Activated gamma-delta T cell treated with anti-CD3 and anti-CD28 coated beads, Interleukin-2, amount 50 U/mL, for 16 hours (primary cell): ENCODE data around the gene PLXNB3.
"Not testable (repeated sequence)": the region's sequence is repeated elsewhere in the genome, so short reads cannot be mapped to it uniquely, and the experiment has no call there.

ENCODE experiments used
- DNase-seq: peaks from one replicate; pipeline ENCODE4 v3.0.0-alpha.2; 2020; ENCODE audit warnings: low read depth

Gene PLXNB3

DNA sequence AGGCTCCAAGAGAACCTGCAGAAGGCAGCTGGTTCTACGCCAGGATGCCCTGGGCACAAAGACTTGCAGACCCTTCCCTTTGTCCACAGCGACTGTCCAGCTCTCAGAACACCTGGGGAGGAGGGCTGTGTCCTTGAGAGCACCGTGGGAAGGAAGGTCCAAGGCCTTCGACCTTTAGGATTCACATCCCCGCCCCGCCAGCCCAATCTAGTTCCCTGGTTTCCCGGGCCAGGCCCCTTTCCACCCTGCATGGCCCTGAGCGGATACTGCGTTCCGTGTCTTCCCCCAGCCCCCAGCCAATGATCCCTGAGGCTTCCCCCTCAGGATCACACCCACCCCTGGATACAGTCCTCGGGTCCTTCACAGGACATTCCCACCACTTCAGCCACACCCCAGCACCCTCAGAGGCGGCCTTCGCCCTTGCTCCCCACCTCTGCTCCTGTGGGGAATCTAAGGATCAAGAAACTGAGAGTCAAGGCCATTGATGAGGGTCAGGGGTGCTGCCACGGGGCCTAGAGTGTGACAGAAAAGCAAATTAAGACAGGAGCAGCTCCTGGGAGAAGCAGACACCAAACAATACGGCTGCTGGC, 30.3 kb upstream of the PLXNB3 start:
- no peak for DNase-seq

DNA sequence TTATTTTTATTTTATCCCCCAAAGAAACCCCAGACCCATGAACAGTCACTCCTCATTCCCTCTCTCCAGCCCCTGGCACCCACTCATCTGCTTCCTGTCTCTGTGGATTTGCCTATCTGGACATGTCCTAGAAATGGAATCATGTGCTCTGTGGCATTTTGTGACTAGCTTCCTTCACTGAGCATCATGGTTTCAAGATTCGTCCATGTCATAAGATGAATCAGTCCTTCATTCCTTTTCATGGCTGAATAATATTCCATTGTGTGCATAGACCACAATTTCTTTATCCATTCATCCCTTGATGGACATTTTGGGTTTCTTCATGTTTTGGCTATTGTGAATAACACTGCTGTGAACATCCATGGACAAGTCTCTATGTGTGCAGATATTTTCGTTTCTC, 29.2 kb upstream of the PLXNB3 start:
- DNase-seq = no peak

DNA sequence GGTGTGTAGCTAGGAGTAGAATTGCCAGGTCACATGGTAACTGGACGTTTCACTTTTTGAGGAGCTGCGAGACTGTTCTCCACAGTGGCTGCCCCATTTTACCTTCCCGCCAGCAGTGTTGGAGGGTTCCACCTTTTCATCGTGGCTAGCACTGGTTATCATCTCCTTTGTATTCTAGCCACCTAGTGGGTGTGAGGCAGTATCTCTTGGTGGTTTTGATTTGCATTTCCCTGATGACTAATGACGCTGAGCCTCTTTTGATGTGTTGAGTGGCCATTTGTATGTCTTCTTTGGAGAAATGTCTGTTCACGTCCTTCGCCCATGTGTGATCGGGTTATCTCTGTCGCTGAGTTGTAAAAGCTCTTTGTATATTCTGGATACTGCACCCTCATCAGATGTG, 28.8 kb upstream of the PLXNB3 start:
- DNase-seq = no peak

DNA sequence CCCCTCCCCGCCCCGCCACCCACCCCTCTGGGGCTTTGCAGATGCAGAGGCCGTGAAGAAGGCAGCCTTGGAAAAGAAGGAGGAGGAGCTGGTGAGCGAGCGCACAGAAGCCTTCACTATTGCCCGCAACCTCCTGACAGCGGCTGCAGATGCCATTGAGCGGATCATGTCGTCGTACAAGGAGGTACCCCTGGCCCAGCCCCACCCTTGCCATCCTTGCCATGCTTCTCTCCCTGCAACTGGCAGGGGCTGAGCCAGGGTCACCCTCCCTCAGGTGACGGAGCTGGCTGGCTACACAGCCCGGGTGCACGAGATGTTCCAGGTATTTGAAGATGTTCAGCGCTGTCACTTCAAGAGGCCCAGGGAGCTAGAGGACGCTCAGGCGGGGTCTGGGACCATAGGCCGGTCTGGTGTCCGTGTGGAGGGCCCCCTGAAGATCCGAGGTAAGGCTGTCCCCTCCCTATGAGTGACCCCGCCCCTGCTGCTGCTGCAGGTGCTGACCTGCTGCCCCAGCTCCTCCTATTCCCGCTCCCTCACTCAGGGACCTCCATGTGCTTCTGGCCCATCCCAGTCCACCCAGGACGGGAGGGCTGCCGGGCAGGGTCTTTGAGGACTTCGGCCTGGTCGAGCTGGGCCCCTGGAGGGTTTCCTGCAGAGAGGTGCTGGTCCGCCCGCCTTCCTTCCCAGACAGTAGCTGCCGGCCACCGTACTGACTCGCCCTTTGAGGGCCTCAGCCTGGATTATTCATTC, 27.8 kb upstream of the PLXNB3 start:
- DNase-seq = no peak

GRCh38 chrX:153736871-153737441, 27.1 kb upstream of the PLXNB3 start:
- no peak for DNase-seq

DNA sequence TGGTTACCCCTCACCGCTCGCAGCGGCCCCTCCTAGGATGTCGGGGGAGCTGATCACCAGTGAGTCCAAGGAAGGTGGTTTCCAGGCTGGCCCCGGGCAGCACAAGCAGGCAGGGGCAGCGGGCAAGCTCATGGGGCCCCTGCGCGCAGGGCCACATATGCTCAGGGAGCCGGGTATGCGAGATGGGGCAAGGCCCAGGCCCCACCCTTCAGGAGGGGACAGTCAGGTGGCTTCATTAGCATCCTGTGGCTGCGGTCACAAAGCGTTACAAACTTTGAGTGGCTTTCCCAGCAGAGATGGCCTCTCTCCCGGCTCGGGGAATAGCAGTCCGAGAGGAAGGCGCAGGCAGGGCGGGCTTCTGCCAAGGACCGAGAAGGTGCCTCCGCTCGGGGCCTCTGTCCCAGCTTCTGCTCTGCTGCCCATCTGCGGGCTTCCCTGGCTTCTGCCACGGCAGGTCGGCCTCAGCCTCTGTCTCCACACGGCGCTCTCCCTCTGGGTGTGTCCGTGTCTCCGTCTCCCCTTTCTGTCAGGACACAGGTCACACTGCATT, 25.9 kb upstream of the PLXNB3 start:
- DNase-seq = no peak

DNA sequence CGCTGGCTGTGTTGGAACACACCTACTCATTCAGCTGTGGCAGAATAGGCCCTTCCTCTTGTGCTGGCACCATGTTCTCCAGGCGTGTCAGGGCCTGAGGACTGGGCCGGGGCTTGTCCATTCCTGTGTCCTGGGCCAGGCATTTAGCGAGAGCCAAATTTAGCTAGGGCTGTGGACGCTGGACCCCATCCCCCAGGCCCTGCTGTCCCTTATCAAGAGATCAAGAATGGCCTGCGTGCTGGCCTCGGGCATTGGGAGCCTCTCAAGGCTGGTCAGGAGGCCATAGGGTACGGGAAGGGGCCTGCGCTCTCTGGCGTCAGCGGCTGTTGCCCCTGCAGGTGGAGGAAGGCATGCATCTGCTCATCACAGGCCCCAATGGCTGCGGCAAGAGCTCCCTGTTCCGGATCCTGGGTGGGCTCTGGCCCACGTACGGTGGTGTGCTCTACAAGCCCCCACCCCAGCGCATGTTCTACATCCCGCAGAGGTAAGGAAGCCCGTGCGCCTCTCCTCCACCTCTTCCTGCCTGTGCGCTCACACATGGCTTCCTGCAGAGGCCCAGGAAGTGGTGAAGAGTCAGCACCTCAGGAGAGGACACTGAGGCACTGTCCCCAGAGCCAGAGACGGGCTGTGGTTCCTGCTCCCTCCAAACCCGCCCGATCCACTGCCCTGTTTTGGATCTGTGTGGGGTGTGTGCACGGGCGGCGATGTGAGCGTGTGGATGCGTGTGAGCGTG, 24.1 kb upstream of the PLXNB3 start:
- no peak for DNase-seq

GRCh38 chrX:153740631-153741222, 23.3 kb upstream of the PLXNB3 start:
- DNase-seq = no peak

DNA sequence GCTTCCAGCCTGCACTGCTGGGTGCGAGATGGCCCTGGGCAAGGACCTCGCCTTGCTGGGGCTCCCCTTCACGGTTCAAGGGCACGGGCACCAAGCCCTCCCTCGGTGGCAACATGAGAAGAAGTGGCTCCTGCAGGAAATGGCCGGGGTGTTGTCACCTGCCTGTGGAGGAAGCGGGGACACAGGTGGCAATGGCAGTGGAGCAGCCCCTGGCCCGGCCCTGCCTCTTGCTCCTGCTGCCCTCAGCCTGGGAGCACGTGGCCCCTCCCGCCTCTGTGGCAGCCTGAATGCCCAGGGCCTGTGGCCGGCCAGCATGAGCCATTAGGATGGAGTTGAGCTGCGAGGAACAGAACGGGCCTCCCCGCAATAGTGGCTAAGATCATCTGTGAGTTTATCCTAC, 22.6 kb upstream of the PLXNB3 start:
- no peak for DNase-seq

DNA sequence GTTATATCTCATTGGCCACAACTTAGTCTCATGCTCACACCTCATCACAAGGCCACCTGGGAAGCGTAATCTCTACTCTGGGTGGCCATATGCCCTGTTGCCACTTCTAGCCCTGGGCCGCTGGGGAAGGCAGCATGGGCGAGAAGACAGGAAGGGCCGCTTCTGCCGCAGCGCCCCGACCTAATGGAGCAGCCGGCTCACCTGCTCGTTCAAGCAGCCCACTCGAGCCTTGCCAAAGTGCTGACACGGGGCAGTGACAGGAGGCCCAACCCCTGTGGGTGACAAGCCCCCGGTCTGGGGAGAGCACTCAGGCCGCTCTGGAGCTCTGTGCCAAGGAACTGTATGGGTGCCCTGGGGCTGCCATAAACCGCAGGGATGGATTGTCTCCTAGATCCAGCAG, 21.9 kb upstream of the PLXNB3 start:
- not testable (repeated sequence) for DNase-seq

DNA sequence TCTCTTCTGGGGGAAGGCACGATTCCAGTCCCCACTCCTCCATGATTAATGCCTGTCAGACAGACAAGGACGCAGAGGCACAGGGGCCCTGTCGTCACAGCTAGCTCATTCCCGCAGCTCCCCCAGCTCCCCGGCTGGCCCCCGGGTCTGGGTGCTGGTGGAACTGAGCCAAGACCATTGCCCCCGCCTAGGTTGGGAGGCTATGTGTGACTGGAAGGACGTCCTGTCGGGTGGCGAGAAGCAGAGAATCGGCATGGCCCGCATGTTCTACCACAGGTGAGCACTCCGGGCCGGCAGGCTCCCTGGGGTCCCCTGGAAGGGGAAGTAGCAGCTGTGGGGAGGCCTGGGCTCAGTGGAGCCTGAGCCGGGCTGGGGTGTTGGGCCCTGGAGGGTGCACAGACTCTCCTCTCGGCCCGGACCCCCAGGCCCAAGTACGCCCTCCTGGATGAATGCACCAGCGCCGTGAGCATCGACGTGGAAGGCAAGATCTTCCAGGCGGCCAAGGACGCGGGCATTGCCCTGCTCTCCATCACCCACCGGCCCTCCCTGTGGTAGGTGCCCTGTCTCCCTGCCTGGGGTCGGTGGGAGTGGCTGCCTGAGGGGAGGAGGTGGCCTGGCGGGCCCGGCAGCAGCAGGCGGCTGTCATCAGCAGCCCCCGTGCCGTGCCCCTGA, 21.1 kb upstream of the PLXNB3 start:
- not testable (repeated sequence) for DNase-seq

GRCh38 chrX:153743468-153744209, 20.4 kb upstream of the PLXNB3 start:
- DNase-seq = not testable (repeated sequence)

- no peak for DNase-seq
These were observed 19.6 kb upstream of the PLXNB3 start for GRCh38 chrX:153744210-153745066.

DNA sequence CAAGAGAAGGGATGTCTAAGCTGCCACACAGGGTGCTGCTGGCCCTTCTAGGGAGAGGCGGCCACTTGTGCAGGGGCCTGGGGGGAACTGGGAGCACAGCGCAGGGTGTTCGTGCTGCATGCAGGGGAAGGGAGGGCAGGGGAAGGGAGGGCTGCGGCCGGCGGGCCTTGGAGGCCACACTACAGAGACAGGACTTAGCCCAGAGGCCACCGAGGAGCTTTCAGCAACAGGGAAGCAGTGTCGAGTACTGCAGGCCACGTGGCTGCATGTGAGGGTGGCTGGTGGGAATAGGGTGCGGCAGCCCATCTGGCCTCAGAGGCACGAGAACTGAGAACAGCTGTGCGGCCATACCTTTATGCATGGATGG, 19.0 kb upstream of the PLXNB3 start:
- DNase-seq = not testable (repeated sequence)

DNA sequence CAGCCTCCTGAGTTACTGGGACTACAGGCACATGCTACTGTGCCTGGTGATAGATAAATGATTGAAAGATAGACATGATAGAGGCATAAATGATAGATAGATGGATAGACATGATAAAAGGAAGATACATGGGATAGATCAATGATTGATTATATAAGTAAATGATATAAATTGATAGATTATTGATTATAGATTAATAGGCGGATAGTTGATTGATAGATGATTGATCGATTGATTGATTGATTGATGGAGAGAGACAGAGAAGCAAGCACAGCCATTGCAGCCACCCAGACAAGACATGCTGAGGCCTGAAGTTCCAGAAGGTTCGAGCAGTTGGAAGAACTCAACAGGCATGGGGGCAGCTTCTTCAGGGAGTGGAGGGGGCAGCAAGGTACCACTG, 17.7 kb upstream of the PLXNB3 start:
- DNase-seq = no peak

DNA sequence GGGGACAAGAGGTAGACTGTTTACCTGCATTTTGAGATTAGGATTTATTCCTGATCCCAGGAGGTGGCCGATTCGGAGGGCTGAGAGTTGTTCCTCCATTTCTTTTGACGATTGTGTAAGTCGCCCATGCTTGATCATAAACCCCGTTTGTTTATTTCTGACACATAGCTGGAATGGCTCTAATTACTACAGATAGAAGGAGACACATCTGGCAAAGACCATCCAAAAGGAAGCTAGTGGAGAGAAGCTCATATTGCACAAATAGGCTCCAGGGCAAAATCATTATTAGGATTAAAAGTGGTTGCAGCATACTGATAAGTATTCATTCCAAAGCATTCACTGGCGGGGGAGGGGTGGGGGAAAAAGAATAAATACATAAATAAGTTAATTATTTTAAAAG, 17.1 kb upstream of the PLXNB3 start:
- not testable (repeated sequence) for DNase-seq

- not testable (repeated sequence) for DNase-seq
These were observed 15.0 kb upstream of the PLXNB3 start for GRCh38 chrX:153749017-153749416.

- no peak for DNase-seq
These were observed 13.8 kb upstream of the PLXNB3 start for GRCh38 chrX:153750127-153750774.

GRCh38 chrX:153755136-153755535, 8.9 kb upstream of the PLXNB3 start:
- DNase-seq = no peak
